GM10847 (cell line): ENCODE measurements around the gene EPHB3.

Experiments
- POLR2A ChIP-seq: IDR thresholded peaks from 2 replicates; pipeline ENCODE4 v1.6.1; 2011; ENCODE audit not compliant: insufficient read length; ENCODE audit errors: extremely low read depth

EPHB3 gene

GRCh38 chr3:184578822-184579221 lies 17.2 kb downstream of the EPHB3 start:
- no peak for TF ChIP-seq POLR2A

DNA sequence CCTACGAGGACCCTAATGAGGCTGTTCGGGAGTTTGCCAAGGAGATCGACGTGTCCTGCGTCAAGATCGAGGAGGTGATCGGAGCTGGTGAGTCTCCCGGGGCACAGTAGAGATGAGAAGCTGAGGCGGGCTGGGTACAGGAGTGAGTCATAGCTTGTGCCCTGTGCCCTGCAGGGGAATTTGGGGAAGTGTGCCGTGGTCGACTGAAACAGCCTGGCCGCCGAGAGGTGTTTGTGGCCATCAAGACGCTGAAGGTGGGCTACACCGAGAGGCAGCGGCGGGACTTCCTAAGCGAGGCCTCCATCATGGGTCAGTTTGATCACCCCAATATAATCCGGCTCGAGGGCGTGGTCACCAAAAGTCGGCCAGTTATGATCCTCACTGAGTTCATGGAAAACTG lies 17.9 kb downstream of the EPHB3 start:
- TF ChIP-seq POLR2A = no peak

GRCh38 chr3:184580376-184580775 lies 18.8 kb downstream of the EPHB3 start:
- no peak for TF ChIP-seq POLR2A

- TF ChIP-seq POLR2A = no peak
These were observed 19.8 kb downstream of the EPHB3 start for GRCh38 chr3:184581331-184581855.

- no peak for TF ChIP-seq POLR2A
These were observed 21.3 kb downstream of the EPHB3 start for GRCh38 chr3:184582646-184583577.

DNA sequence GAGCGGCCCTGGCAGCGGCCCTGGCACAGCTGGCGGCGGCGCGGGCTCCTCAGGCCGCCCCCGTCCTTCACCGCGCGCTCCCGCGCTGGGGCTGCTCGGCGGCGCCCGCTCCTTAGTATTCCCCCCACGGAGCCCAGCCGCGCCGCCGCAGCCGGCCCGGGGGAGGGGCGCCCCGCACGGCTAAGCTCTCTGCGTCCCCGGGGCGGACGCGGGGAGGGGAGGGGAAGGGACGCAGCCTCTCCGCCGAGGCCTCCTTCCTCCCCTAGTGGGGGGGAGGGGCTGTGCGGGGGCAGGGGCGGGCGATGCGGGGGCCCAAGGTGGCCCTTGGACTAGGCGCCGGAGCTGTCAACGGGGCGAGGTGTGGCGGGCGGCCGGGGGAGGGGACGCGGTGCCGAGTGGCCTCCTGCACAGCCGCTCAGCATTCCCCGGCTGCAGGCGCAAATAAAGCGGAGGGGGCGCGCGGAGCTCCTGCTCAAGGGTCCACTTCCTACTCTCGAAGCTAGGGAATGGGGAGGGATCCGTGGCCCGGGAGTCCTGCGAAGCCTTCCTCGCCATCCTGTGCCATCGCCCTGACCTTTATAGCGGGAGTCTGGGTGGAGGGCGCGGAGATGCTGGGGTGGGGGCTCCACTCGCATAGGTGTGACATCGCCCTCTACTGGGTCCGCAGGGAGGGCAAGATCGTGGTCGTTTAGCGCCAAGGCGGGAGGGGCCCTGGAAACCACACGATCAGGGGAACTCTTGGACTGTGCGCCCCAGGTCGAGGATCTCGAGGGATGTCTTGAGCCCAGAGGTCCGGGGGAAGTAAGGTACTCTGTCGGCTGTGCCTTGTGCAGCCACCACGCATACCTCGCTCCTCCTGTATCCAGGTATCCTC lies 22.2 kb downstream of the EPHB3 start:
- TF ChIP-seq POLR2A = no peak

- no peak for TF ChIP-seq POLR2A
These were observed 22.9 kb downstream of the EPHB3 start for GRCh38 chr3:184584464-184584891.

DNA sequence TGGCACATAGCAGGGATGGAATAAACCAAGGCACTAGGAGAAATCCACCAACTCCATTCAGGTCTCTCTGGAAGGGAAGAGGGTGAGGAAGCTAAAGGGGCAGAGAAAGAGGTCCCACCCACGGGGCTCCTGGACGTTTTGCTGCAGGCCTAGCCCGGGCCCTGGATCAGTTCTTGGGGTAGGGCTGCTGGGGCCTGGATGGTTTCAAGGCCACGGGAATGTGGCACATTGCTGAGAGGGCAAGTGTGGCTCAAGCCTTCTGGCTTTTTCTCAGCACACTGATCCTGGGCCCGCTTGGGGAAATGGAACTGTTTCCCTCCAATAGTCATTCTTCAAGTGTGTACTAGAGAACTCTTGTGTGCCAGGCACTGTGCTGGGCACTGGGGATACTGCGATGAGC lies 24.0 kb downstream of the EPHB3 start:
- no peak for TF ChIP-seq POLR2A

DNA sequence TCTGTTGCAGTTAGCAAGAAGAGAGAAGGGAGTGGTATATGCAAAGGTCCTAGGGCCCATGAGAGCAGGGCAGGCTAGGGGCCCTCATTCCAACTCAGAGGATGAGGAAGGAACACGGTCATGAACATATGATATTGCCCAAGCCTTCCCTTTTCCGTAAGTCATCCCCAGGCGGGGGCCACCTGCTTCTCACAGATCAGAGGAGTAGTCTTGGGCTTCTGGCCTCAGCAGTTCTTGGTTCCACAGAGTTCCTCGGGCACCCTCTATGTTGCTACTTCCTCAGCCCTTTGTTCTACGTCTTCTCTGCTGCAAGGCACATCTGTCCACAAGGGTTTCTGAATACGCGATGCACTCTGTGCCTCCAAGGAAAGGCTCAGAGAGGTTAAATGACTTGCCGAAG lies 25.3 kb downstream of the EPHB3 start:
- no peak for TF ChIP-seq POLR2A

GRCh38 chr3:184588776-184589175 lies 27.2 kb downstream of the EPHB3 start:
- no peak for TF ChIP-seq POLR2A

GRCh38 chr3:184590795-184591194 lies 29.2 kb downstream of the EPHB3 start:
- TF ChIP-seq POLR2A = no peak

DNA sequence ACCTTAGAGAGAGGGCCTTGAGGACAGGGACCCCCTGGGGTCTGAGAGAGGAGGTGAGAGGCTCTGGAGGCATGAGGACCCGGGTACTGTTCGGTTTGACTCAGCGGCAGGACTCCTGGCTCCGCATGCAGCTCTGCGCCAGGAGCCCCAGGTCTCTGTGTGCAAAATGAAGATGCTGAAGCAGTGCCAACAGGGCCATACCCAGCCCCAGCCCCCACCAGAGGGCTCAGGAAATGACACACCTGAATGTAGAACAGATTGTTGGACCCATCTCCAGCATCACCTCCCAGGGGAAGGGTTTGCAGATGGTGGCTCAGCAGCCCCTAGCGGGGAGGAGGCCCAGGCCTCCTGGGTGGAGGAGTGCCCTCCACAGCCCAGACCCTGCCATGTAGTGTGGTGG lies 30.2 kb downstream of the EPHB3 start:
- no peak for TF ChIP-seq POLR2A

DNA sequence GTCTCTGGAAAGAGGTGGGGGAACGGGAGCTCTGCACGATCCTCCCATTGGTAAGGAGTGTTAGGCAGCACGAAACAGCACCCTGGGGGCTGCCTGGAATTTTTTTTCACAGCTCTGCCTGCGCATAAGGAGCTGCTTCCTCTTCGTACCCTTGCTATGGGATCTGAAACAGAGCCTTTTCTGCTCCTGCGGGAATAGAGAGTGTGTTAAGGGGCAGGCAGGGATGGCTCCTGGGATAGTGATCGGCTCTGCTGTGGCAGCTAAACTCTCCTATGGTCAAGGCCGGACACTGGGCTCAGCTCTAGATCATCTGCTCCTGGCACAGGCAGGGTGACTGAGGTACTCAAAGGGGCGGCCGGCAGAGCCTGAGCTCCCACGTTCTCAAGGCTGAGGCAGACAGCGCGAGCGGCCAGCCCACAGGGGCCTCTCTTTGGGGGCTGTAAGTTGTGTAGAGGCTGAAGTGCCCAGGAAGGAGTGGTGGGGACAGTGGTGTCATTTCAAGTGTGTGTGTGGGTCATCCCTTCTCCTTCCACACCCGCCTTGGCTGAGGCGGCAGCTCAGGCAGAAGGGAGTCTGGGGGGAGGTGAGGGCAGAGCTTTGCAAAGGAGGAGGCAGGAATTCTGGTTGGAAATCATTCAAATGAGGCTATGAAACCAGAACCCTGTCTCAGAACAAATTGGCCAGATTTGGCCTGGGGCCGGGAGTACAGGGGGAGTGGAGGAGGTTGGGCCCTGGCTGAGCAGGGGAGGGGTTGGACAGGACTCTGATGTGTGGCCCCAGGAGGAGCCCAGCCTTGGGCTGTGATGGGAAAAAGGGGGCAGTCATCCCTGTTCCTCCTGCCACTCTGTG lies 31.0 kb downstream of the EPHB3 start:
- TF ChIP-seq POLR2A = no peak

- no peak for TF ChIP-seq POLR2A
These were observed 31.8 kb downstream of the EPHB3 start for GRCh38 chr3:184593220-184593927.
